Inferior parietal cortex (tissue), 1 donor: Measurements from ENCODE around the gene OR2J2.
"Not testable (repeated sequence)": the region's sequence is repeated elsewhere in the genome, so short reads cannot be mapped to it uniquely, and the experiment has no call there.

Experiments used
- DNase-seq: peaks from one replicate; pipeline ENCODE4 v3.0.0-alpha.2; 2016; ENCODE audit errors: extremely low spot score

Gene OR2J2

DNA sequence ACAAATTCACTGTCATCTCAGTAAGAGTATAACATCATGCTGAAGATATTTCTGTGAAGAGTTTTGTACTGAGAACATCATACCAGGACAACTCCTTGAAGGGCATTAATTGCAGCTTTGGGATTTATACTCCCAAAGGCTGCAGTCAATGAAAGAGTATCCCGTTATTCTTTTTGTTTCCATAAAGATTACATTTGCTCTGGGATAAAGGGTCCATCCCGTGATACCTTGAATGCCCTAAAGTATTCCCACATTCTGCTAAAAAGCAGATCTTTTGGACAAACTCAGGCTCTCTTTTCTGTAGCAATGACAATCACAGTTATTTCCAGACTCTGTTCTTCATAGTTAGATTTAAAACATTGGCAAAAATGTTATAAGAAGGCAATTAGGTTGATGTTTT is at the start of gene OR2J2:
TSS of gene OR2J2 (plus strand) at position 301 of the 400 bp plus-strand sequence. CDS start 2,729 bp downstream, outside the sequence.
- DNase-seq: not testable (repeated sequence)

GRCh38 chr6:29129326-29130012 is 41.2 kb upstream of the OR2J2 start:
- DNase-seq: no peak

DNA sequence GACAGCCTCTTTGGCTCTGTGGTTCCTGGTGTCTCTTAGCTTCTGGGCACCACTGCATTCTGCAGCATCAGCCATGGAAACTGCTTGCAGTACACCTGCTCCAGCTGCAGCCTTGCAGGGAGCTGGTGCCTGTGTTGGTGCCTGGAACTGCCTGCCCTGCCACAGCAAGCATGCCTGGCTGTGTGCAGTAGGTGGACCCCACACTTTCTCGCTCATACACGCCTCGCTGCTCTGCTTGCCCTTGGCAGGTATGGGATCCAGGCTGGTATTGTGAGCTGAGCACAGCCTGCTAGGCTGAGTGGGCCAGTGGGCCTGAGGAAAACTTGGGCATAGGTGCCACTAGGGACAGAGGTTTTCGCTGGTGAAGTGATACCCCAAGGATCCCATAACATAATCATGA is 40.1 kb upstream of the OR2J2 start:
- DNase-seq: no peak

DNA sequence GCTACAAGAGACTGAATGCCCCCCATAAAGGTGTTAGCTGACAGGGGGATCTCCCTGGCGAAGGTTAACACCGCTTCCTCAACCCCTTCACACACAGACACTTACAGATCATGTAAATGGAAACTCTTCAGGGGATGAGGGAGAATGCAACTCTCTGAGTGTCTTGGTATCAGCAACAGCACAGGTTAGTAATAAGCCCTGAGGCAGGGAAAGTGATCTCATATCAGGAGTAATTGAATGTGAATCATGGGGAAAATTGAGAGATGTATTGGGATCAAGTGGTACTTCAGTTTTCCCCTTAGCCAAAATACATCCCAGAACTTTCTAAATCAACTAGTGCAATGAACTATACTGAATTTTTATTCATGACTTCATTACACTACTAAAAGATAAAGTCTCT is 39.0 kb upstream of the OR2J2 start:
- no peak for DNase-seq

GRCh38 chr6:29137724-29138123 is 33.0 kb upstream of the OR2J2 start:
- no peak for DNase-seq

DNA sequence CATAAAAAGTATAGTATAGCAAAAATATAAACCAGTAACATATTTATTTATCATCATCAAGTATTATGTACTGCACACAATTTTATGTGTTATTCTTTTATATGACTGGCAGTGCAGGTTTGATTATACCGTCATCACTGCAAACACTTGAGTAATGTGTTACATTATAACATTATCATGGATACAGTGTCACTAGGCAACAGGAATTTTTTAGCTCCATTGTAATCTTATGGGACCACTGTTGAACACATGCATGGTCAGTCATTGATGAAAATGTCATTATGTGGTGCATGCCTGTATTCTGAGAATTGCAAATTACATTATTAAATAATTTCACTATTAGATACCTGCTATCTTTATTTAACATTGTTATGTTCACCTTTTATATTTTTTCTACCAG is 29.1 kb upstream of the OR2J2 start:
- DNase-seq: no peak

DNA sequence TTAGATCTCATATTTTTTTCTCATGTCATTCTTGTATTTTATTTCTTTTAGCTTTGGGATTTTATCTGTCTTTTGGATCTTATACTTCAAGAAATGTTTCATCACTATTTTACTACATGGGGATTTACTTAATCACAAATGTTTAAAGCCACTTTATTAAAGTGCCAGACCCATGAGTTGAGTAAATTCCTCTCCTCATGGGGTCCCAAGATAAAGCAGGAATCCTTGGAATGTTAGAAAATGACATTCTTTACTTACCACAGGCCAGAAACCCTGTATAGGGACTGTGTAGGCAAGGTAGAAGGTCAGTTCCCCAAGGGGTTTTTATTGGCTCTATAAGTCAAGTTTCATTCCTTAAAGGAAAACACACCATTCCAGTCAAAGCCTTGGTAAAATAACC is 28.4 kb upstream of the OR2J2 start:
- no peak for DNase-seq

- no peak for DNase-seq
These were observed 24.5 kb upstream of the OR2J2 start for GRCh38 chr6:29146179-29146578.

DNA sequence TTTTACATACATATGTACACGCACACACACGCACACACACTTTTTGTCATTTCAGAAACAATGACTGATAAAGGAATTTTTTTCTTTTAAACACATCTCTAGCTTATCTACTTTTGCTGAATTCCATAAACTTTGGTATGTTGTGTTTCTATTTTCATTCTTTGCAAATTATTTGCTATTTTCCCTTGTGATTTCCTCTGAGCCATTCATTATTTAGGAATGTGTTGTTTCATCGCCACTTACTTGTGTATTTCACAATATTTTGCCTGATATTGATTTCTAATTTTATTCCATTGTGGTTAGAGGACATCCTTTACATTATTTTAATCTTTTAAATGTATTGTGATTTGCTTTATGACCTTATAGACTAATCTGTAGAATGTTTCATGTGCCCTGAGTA is 23.6 kb upstream of the OR2J2 start:
- no peak for DNase-seq

DNA sequence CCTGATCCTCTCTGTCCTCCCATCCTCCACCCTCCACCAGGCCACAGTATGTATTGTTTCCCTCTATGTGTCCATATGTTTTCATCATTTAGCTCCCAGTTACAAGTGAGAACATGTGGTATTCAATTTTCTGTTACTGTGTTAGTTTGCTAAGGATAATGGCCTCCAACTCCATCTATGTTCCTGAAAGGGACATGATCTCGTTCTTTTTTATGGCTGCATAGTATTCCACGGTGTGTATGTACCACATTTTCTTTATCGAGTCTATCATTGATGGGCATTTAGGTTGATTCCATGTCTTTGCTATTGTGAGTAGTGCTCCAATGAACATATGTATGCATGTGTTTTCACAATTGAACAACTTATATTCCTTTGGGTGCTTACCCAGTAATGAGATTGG is 21.3 kb upstream of the OR2J2 start:
- DNase-seq: not testable (repeated sequence)

GRCh38 chr6:29153083-29153482 is 17.6 kb upstream of the OR2J2 start:
- DNase-seq: no peak

- not testable (repeated sequence) for DNase-seq
These were observed 15.5 kb upstream of the OR2J2 start for GRCh38 chr6:29155182-29155581.

DNA sequence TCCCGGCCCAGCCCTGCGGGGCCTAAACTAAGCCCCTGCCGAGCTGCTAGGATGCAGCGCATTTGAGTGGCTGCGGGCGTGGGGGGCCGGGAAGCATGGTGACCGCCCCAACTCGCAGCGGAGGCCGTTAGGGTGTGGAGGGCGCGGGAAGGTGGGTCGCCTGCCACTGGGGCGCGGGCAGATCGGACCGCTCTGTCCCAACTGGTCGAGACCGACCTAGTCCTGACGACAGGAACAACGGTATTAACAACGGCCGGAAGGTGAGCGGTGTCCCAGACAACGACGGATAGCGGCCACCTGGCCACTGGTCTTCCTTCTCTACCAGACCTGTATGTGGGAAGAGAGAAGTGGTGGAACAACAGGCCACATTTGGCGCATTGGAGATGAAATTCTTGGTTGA is 10.8 kb upstream of the OR2J2 start:
- not testable (repeated sequence) for DNase-seq

DNA sequence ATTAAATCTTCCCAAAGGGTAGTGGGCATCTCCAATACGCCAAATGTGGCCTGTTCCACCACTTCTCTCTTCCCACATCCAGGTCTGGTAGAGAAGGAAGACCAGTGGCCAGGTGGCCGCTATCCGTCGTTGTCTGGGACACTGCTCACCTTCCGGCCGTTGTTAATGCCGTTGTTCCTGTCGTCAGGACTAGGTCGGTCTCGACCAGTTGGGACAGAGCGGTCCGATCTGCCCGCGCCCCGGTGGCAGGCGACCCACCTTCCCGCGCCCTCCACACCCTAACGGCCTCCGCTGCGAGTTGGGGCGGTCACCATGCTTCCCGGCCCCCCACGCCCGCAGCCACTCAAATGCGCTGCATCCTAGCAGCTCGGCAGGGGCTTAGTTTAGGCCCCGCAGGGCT is 5.1 kb upstream of the OR2J2 start:
- DNase-seq: not testable (repeated sequence)

- DNase-seq: no peak
These were observed 1.0 kb downstream of the OR2J2 start for GRCh38 chr6:29171736-29172135.

DNA sequence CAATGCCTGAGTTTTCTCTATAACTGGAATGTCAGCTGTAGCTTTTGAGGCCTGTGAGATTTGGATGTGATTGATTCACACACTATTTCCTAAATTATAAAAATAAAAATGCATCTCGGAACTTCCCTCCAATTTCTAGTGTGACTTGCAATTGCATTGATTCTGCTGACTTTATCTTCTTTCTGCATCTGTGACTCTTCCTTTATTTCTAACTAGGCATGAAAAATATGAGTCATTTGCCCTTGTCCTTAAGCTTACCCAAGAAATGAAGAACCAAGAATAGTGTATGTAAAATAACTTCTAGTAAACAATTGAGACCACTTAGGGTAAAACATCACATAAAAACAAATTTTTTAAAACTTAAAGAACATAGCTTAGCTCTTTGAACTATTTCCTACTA is 12.9 kb downstream of the OR2J2 start:
- DNase-seq: no peak

DNA sequence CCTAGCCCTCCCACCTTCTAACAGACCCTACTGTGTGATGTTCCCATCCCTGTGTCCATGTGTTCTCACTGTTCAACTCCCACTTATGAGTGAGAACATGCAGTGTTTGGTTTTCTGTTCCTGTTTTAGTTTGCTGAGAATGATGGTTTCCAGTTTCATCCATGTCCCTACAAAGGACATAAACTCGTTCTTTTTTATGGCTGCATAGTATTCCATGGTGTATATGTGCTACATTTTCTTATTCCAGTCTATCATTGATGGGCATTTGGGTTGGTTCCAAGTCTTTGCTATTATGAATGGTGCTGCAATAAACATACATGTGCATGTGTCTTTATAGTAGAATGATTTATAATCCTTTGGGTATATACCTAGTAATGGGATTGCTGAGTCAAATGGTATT is 18.0 kb downstream of the OR2J2 start:
- not testable (repeated sequence) for DNase-seq

- DNase-seq: no peak
These were observed 30.3 kb downstream of the OR2J2 start for GRCh38 chr6:29200767-29201662.

- DNase-seq: no peak
These were observed 31.3 kb downstream of the OR2J2 start for GRCh38 chr6:29201966-29202365.

DNA sequence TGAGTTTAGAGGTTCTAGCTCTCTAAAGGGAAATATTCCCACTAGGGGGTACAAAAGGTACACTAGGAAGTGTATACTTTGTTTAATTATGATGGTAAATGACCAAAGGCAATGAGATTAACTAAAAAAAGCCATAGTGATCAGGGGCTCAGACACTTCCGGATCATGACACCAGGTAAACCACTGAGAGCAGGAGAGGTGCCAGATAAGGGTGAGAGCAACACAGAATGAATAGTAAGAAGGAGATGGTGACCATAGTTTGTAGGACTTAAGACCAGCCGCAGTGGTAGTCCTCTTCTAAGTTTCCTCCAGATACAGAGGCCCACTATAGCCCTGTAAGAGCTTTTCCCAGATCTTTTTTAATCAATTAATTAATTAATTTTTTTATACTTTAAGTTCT is 40.8 kb downstream of the OR2J2 start:
- DNase-seq: no peak

DNA sequence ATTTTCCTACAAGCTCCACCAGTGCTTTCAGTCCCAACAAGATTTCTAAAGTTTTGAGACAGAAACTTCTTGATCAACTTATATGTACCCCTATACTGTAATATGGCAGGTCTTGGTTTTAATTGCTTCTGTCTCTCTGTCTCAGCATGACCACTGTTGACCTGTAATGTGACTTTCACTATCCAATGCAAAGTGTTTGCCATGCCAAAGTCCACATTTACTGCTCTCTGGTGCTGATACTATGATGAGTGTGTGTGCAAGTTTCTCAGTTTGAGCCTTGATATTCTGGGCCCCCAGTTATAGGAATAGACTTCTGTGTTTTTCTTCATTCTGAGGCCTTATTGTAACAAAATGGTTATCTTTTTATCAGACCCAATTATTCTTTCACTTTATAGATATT is 45.8 kb downstream of the OR2J2 start:
- no peak for DNase-seq

DNA sequence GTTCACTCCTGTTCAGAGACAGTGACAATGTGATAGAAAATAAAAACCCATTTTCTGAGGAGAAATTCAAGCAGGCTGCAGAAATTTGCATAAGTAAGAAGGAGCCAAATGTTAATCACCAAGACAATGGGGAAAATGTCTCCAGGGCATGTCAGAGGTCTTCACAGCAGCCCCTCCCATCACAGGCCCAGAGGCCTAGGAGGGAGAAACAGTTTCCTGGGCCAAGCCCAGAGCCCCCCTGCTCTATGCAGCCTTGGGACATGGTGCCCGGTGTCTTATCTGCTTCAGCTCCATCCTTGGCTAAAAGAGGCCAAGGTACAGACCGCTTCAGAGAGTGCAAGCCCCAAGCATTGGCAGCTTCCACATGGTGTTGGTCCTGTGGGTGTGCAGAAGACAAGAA is 46.5 kb downstream of the OR2J2 start:
- not testable (repeated sequence) for DNase-seq

GRCh38 chr6:29218056-29218455 is 47.3 kb downstream of the OR2J2 start:
- not testable (repeated sequence) for DNase-seq
